Measurements from ENCODE around the gene BRD4. TPM values are rescaled to one million over a fixed set of nuclear protein-coding genes. Genes with fewer than 3 reads are reported as not detected.
A peak's percentile ranks its signal among the peaks of the same experiment; 100 is the strongest.

BRD4 gene
- total and polyA plus RNA-seq, 2 of the 13 experiments (the other 11 are each of a cell fraction or from before 2014, with no cell fraction given) = 10.5 to 11.4 TPM

- H4K20me1 ChIP-seq (ENCODE audit: insufficient read depth, low read length) = peaks cover 13% of the 10 kb centered on the region
- H3K79me2 ChIP-seq (ENCODE audit: insufficient read depth, low read length) = peaks cover 79% of the 10 kb centered on the region
- peak overlapping the region; percentile 4; the same call in 1 of the 2 replicates for H3K4me2 ChIP-seq (ENCODE audit: low read depth, low read length)
- H3K9me3 ChIP-seq (ENCODE audit: low read length) = no peaks in the 10 kb centered on the region
- H2AFZ ChIP-seq (ENCODE audit: low read length) = no peak overlapping the region
- in situ Hi-C loops (cut with HindIII; ENCODE audit: extremely low pct_ligation_motif_present, low pct_unique_long_range_greater_than_20kb) = no loop called here
- BruUV-seq (replicated peaks) = no TSS peak
- peaks cover 0 to 10% of the 10 kb centered on the region in 2 experiments; a peak in 1 of 5 replicates for H3K36me3 ChIP-seq (replicated peaks in 1 of 2; ENCODE audit: control insufficient read depth in 1 of 2, insufficient read depth in 2 of 2, low read length in 2 of 2)
- no peaks in the 10 kb centered on the region for H3K27me3 ChIP-seq (ENCODE audit: control insufficient read depth in 1 of 2, insufficient read depth in 2 of 2, low read length in 2 of 2)
- intact Hi-C loops (cut with micrococcal nuclease; ENCODE audit: unreplicated experiment) = no loop called here
- ChIA-PET CTCF (ENCODE audit: low intra/inter-chr PET ratio, low total read pairs) (no interaction called here), POLR2A (interaction anchor here (6.3 kb wide), 1 partner anchor 12 kb away, joined by 54 read pairs; no protein-coding TSS in a partner anchor)
- DNase-seq (ENCODE audit: low spot score) (no peak), FAIRE-seq (no peak), ATAC-seq (no peak)
- peaks cover 96% of the 10 kb centered on the region for H3K4me1 ChIP-seq (ENCODE audit: insufficient read depth, low read length)
- H3K9ac ChIP-seq (ENCODE audit: insufficient read depth, low read depth, low read length) = no peak overlapping the region
- TF ChIP-seq TCF7 (IDR thresholded peaks at IDR 0.05; ENCODE audit: low read depth) (no peak), SOX5 (CRISPR knock-in tag; IDR thresholded peaks at IDR 0.05; ENCODE audit: borderline replicate concordance) (no peak), NFIC (IDR thresholded peaks at IDR 0.05; ENCODE audit: low read length) (no peak), RCOR2 (CRISPR knock-in tag; IDR thresholded peaks at IDR 0.05) (no peak), ZNF713 (CRISPR knock-in tag; IDR thresholded peaks at IDR 0.05) (no peak), SATB2 (CRISPR knock-in tag; IDR thresholded peaks at IDR 0.05) (no peak), AKNA (CRISPR knock-in tag; IDR thresholded peaks at IDR 0.05; ENCODE audit: borderline replicate concordance) (no peak), MEIS2 (CRISPR knock-in tag; IDR thresholded peaks at IDR 0.05) (no peak)
- 100% methylated on average over 4 of the region's 5 CpGs for WGBS (ENCODE audit: low lambda C conversion rate)
- peak overlapping the region; percentile 97 for H3K27ac ChIP-seq (ENCODE audit: extremely low read length, insufficient read depth, low read length)
- no peak overlapping the region for H3K4me3 ChIP-seq (replicated peaks in 1 of 3; ENCODE audit: insufficient read depth in 1 of 3, low read depth in 2 of 3, low read length in 3 of 3)
These were observed 37.8 kb downstream of the BRD4 start for GRCh38 chr19:15294561-15294990.
